GM21390 (cell line): ENCODE measurements around the gene GLT8D1.

Experiments
- ATAC-seq: cut with Tn5 transposase; IDR thresholded peaks from one replicate; pipeline ENCODE4 v1.9.1; 2021; ENCODE audit not compliant: unreplicated experiment

Gene GLT8D1

GRCh38 chr3:52712291-52713212 is 7.0 kb upstream of the GLT8D1 start:
- ATAC-seq, result no peak

DNA sequence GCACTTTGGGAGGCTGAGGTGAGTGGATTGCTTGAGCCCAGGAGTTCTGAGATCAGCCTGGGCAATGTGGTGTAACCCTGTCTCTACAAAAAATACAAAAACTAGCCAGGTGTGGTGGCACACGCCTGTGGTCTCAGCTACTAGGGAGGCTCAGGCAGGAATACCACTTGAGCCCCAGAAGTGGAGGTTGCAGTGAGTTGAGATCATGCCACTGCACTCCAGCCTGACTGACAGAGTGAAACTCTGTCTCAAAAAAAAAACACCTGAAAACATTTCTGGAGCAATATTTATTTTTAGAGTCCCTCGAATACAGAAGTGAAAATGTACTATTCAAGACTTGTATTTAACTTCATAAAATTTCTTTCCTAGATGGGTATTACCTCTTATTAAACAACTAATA is 4.9 kb upstream of the GLT8D1 start:
- no peak for ATAC-seq

DNA sequence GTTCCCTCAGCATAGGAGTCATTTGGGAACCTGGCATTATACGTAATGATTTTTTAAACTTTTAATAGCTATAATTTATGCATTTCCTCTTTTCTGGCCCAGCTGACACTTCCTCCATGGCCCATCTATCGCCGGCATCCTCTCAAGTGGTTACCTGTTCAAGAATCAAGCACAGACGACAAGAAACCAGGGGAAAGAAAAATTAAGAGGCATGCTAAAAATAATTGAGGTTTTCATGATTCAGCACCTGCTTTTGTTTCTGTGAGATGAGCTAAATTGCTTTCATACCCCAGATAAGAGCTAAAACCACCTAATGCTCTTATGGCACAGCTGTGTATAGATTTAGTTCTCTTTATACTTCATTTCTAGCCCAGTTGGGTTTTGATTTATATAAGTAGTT is 2.0 kb upstream of the GLT8D1 start:
- ATAC-seq, result no peak

- ATAC-seq, result no peak
Observed at GRCh38 chr3:52705438-52705687, 228 bp downstream of the GLT8D1 start.

DNA sequence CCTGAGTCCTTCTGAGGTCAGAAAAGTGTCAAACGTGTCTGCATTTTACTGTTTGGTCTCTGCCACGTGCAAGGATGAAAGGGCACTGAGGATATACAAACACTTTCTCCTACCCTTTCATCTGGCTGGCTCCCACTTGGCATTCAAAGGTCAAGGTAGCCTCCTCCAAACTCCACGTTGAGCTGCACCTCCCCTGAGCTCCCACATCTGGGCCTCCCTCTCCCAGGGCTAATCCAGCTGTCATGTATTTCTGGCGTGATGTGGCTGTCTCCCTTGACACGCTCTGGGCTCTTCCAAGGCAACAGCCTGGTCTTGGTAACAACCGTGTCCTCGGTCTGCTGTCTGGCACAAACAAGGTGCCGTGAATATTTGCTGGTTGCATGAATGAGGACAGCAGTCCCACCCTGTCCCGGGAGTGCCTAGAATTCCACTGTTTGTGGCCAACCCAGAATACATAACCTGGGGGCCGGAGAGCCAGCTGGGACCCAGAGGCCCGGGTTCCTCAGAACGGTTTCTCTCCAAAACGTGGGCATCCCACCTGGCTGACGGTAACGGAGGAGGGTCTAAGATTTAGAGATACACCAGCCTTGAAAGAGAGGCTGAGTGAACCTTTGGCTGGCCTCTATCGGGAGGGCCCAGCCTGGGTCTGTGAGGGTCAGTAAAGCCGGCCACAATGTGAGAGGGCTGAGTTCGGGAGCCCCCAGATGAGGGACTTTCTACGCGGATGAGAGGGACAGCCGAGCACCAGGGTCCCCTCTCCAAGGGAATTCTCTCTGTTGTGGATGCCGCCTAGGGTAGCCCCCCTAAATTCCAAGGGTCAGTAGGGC is 767 bp downstream of the GLT8D1 start:
- peak; percentile 7 for ATAC-seq

DNA sequence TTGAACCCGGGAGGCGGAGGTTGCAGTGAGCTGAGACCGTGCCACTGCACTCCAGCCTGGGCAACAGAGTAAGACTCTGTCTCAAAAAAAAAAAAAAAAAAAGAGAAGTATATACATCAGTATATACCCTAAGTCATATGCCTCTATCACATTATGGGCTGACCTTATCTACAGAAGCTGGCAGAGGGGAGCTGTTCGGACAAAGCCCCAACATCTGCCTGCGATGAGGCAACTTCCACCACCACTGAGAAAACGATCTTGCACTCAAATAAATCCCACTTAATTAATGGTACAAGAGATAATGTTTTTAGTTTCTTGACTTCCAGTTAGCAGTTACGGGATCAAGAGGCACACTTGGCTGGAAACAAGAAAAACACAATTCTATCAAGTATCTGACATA is 2.2 kb downstream of the GLT8D1 start:
- ATAC-seq, result no peak

DNA sequence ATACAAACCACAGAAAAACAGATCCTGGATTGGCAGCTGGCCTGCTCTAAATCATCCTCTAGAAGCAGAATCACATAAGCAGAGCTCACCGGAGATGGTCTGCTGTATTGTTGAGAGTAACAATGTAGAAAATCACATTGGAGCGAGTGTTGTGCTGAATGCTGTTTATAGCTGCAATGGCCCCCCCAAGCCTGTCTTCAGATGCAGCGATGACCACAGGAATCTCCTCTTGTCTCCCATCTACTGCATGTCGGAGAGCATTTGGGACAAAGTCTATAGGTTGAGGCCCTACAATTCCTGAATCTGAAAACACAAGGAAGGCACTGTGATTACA is 8.0 kb downstream of the GLT8D1 start:
- no peak for ATAC-seq

- no peak for ATAC-seq
Observed at GRCh38 chr3:52696830-52697631, 8.6 kb downstream of the GLT8D1 start.

- ATAC-seq, result no peak
Observed at GRCh38 chr3:52695798-52696671, 9.6 kb downstream of the GLT8D1 start.

- no peak for ATAC-seq
Observed at GRCh38 chr3:52694528-52695189, 10.9 kb downstream of the GLT8D1 start.

DNA sequence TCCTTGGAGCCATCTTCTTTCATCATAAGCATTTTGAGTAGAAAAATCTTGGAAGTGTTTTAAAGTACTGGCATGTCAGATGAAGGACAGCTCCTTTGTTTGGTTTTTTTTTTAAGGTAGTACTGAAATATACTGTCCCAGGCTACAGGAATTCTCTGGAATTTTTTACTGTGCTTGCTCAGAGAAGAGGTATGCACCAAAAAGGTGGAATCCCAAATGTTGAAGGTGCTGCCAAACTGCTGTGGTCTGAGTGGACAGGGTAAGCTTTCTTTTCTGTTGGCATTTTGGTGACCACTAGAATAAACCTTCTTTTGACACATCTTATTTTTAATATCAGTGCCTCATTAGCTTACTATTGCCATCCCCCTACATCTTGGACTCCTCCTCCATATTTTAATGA is 12.5 kb downstream of the GLT8D1 start:
- ATAC-seq, result no peak

DNA sequence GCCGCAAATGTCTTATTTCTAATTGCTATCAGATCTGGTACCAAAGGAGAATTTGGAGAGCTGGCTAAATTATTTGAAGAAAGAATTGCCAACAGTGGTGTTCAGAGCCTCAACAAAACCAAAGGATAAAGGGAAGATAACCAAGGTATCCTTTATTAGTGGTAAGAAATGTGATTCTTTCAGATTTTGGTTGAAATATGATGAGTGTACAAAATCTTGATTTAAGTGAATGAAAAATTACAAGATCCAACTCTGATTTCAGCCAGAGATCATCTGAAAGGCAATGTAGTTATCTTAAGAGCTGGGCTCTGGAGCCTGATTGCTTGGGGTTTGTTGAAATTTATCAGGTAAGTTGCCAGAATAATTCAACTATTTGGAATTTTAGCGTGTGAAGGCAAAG is 15.0 kb downstream of the GLT8D1 start:
- no peak for ATAC-seq

DNA sequence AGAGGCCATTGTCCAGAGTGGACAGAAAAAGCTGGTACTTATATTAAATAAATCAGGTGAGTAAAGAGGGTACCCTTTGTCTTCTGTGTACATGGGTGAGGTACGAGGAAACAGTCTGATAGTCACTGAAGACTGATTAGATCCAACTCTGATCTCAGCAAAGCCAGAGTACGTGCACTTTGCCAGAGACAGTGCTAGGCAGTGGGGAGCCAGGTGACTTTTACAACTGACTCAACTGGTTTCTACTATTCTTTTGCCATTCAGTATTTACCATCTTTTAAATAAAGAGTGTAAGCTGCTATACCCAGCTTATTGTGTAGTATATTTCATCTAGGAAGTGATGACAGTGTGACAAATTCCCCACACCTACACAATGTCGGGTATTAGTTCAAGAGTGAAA is 16.4 kb downstream of the GLT8D1 start:
- ATAC-seq, result no peak

DNA sequence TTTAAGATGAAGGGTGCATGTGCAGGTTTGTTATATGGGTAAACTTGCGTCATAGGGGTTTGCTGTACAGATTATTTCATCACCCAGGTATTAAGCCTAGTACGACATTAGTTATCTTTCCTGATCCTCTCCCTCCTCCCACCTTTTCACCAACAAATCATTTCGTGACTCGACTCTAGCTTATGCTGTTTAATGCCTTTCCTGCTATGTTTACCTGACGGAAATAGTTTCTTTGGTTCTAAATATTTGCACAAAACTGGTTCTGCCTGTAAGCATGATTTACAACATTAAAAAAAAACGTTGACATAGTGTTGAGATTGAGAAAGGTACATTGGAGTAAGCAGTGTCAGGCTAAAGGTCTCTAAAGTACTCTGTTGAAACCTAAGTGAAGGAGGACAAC is 17.3 kb downstream of the GLT8D1 start:
- ATAC-seq, result no peak

DNA sequence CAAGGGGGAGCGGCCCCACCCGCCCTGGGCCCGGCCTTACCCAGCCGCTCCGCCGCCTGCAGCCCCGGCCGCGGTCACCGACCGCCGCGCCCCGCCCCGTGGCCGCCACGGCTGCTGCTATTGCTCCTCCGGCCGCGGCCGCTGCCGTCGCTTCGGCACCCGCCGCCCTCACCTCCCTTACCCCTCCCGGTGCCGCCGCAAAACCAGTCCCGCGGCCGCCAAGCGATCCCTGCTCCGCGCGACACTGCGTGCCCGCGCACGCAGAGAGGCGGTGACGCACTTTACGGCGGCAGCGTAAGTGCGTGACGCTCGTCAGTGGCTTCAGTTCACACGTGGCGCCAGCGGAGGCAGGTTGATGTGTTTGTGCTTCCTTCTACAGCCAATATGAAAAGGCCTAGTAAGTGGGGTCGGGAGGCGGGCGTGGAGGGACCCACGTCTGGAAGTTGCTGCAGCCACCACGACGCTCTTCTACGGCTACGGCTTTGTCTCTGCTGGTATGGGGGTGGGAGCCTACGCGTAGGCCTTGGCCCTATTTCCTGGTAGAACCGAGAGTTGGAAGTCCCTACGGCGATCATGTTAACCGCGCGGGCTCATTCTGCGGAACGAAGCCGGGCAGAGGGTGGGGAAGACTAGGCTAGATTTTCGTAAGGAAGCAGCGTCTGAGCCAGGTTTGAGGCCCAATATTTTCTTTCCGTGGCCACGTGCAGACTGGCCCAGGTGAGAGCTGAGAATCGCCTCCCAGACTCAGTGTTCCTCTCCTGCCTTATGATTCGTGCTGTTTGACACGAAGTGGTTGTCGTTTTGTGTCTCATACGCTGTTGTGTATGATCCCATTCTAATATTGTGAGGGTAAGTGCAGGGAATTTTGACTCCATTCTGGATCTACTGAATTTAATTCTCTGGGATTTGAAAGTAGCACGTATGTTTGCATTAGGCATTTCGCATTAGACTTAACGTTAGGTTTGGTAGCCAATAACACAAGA is 19.6 kb downstream of the GLT8D1 start, which contains the start of the genes GNL3 and PBRM1:
TSS of gene GNL3 (plus strand) at position 324 of the 983 bp plus-strand sequence. CDS start at position 385, 61 bp downstream.
TSS of gene PBRM1 (minus strand) at position 205 of the 983 bp plus-strand sequence.
- ATAC-seq, result peak; percentile 65

- peak; percentile 72 for ATAC-seq
Observed at GRCh38 chr3:52685285-52685708, 20.3 kb downstream of the GLT8D1 start.

DNA sequence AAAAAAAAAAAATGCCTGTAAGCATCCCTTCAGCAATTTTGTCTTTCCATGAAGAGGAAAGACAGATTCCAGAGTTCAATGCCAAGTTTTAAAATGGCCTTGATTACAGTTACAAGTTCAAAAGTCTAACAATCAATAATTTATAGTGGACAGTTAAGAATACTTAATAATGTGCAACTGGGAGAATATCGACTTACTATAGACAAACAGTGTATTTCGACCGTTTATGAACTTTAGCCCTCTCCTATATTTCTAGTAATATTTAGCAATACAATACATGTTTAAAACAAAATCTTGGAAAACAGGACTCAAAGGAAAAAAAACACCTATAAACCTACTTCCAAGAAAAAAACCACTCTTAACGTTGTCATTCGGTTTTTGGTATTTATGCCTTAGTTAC is 21.4 kb downstream of the GLT8D1 start:
- ATAC-seq, result no peak

DNA sequence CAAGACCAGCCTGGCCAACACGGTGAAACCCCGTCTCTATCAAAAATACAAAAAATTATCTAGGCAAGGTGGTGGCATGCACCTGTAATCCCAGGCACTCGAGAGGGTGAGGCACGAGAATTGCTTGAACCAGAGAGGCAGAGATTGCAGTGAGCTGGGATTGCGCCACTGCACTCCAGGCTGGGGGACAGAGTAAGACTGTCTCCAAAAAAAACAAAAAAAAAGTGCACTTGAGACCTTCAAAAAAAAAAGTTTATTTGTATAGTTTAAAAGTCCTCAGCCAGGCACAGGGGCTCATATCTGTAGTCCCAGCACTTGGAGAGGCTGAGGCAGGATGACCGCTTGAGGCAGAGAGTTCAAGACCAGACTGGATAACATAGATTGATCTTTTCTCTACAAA is 22.0 kb downstream of the GLT8D1 start:
- ATAC-seq, result no peak

- ATAC-seq, result no peak
Observed at GRCh38 chr3:52682016-52682415, 23.6 kb downstream of the GLT8D1 start.
